NCI-H128 (cell line): Measurements from ENCODE around the gene EDEM1.
"Not testable (repeated sequence)": the region's sequence is repeated elsewhere in the genome, so short reads cannot be mapped to it uniquely, and the experiment has no call there.

Experiments used
- DNase-seq: peaks from one replicate; lab custom pipeline; 2025; ENCODE audit not compliant: unreplicated experiment; lab: John Stamatoyannopoulos, UW

The EDEM1 gene

DNA sequence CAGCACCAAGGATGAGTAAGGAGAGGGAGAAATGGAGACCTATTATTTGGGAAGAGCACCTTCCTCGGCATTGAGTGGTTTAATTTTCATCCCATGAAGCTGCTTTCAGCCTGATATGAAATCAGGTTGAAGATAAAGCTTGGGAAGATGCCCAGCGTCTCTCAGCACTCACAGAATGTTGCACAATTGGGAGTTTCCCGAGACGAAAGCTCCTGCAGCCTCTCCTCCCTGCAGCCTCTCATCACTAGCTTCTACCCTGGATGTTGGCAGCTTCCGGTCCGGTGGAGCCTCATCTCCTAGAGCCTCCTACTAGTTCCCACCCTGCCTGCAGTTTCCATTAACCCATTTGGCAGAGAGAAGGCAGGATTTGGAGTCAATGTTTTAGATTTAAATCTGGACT lies 40.3 kb downstream of the EDEM1 start:
- DNase-seq = no peak

DNA sequence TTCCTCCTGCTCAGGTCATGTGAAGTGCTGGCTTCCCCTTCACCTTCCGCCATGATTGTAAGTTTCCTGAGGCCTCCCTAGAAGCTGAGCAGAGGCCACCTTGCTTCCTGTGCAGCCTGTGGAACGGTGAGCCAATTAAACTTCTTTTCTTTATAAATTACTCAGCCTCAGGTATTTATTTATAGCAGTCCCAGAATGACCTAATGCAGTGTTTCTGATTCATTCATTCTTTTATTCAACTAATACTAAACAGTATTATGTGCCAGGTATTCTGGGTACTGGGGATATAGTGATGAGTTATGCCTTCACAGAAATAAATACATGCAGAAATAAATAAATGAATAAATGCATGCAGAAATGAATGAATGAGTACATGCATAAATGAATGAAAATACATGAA lies 41.9 kb downstream of the EDEM1 start:
- no peak for DNase-seq

DNA sequence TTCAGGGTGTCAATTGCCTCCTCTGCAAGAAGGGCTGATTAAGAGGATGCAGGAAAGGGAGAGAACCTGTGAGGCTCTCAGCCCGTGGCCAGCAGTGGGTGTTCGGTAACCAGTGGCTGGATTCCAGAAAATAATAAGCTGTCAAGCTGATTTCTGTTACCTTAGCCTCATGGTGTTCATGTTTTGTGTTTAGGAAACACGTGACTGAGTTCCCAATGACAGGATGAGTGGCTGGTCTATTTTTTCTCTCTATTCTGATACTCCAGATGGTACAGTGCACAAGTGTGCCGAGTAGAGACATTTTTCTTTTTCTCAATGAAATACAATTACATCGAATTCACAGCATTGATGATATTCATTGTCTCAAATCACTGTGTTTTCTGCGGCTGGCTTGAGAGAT lies 43.6 kb downstream of the EDEM1 start:
- DNase-seq = peak; percentile 52

DNA sequence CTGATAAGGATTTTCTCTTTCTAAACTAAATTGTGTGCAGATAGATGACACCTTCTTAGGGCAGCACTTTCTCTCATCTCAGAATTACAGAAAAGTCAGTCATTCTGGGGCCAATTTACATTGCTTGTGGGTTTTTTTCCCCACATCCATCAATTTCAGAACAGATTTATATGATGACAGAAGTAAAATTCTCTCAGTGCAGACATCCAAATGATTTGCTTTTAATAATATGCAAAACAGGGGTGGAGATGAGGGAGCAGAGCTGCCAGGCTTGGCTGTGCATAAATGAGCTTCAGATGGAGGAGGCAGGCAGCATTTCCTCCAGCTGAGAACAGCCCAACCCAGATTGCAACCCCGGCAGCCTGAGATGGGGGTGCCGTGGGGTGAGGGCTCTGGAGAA lies 44.0 kb downstream of the EDEM1 start:
- no peak for DNase-seq

DNA sequence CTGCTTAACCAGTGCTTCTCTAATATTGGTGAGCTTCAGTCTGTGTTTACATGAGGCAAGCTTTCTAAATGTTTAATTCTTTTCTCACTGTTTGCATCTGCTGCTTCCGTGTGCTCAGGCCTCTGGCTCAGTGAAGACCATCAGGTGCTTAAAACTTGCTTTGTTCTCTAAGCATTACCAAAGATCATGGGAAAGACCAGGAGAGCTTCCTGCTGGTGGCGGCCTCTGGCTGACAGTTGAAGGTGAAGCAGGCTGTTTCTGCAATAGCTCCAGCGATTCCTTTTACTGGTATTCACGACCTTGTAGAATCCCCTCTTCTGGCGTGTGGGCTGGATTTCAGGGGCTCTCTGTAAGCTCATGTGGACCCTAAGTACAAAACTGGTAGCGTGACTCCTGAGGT lies 45.1 kb downstream of the EDEM1 start:
- DNase-seq = no peak

DNA sequence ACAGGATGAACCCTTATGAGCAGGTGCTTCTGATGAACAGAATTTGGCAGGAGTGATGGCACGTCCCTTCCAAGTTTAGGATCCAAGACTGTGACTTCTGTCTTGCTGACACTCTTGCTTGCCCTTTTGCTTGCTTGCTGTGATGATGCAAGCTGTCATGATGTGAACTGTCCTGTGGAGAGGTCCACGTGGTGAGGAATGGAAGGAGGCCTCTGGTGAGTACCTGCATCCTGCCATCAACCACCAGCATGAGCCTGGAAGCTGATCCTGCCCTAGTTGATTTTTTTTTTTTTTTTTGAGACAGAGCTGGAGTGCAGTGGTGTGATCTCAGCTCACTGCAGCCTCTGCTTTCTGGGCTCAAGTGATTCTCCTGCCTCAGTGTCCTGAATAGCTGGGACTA lies 45.5 kb downstream of the EDEM1 start:
- DNase-seq = no peak

DNA sequence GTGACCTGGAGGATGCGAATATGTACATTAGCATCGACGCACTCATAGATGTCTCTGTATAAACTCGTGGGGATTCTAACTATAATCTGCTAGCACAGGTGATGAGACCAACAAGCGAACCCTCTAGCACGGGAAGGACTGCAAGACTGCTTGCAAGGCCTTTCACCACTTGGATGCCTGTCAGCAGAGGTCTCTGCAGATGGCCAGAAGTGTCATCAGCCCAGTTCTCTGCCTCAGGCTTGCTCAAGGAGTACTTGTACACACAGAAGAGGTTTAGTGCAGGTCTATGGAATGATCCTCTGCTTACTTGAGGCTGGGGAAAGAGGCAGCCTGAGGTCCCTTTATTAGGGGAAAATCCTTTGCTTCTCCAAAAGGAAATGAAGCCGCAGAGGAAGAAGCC lies 48.1 kb downstream of the EDEM1 start:
- DNase-seq = no peak

DNA sequence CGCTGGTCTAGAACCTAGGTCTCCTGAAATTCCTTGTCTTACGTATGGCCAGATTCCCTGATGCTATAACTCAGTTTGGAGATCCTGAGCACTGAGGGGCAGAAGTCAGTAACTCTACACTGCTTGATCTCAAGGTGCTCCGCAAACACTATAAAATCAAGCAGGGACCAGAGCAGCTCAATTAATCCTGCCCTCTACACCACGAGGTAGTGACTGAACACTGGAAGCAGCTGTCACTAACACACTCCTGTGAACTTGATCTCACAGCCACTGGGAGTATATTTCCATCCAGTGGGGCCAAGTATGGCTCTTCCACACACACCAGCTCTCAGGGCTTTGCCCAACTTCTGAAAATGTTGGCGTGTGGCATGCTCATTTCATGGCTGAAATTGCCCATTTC lies 51.0 kb downstream of the EDEM1 start:
- no peak for DNase-seq

DNA sequence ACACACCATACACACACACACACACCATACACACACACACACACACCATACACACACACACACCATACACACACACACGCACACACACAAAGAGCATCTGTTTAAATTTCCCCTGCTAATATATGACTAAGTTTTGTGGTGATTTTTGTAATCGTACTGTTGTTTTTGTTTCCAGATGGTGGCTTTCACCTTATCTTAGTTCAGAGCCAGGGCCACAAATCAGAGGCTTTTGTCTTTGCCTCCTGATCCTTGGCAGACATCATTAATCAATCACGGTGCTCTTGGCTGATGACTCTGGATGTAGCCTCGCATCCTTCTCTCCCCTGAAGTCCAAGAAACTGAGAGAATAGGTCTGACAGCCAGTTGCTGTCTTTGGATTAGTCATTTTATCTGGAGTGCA lies 52.1 kb downstream of the EDEM1 start:
- no peak for DNase-seq

DNA sequence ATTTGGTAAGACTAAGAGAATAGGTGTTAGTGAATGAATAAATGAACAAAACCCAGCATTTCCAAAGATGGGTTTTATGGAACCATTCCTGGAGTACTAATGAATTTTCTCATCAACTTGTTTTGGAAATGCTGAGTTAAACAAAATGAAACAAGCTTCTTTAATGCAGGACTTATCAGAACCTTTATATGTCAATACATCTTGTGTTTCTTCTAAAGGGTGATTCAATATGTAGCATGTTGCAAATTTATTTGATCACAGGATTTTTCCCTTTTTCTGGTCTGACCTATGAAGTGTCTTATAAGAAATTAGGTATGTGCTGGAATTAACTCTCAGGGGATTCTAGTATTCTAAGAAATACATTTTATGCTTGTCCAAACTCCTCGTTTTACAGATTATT lies 53.2 kb downstream of the EDEM1 start:
- DNase-seq = no peak

DNA sequence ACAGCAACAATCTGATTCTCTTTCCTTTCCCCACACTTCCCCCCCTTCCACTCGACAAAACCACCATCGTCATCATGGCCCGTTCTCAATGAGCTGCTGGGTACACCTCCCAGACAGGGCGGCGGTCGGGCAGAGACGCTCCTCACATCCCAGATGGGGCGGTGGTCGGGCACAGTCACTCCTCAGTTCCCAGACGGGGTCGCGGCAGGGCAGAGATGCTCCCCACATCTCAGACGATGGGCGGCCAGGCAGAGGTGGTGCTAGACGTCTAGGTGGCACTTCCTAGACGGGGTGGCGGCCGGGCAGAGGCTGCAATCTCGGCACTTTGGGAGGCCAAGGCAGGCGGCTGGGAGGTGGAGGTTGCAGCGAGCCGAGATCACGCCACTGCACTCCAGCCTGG lies 55.3 kb downstream of the EDEM1 start:
- not testable (repeated sequence) for DNase-seq

DNA sequence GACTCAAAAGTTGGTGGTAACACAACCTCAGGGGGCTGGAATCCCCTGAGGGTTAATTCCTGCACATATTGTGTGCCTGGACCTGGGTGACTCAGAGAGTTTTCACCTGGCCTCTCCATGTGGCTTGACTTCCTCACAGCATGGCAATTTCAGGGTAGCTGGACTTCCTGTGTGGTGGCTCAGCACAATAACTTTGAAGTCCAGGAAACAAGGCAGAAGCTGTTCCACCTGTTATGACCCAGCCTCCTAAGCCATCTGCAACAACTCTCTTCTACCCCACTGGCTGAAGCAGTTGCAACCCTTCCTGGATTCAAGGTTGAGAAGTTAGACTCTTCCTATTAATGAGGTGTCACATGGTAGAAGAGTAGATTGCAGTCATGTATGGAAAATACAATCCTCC lies 58.4 kb downstream of the EDEM1 start:
- no peak for DNase-seq

DNA sequence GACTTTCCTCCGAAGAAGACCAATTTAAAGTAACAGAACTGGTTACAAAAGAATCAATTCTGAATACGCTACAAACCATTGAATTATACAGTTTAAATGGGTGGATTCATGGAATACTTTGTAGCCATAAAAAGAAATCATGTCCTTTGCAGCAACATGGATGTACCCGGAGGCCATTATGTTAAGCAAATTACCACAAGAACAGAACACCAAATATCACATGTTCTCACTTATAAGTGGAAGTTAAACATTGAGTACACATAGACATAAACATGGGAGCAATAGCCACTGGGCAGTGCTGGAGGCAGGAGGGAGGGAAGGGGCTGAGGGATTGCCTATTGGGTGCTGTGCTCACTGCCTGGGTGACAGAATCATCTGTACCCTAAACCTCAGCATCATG lies 61.3 kb downstream of the EDEM1 start:
- no peak for DNase-seq

DNA sequence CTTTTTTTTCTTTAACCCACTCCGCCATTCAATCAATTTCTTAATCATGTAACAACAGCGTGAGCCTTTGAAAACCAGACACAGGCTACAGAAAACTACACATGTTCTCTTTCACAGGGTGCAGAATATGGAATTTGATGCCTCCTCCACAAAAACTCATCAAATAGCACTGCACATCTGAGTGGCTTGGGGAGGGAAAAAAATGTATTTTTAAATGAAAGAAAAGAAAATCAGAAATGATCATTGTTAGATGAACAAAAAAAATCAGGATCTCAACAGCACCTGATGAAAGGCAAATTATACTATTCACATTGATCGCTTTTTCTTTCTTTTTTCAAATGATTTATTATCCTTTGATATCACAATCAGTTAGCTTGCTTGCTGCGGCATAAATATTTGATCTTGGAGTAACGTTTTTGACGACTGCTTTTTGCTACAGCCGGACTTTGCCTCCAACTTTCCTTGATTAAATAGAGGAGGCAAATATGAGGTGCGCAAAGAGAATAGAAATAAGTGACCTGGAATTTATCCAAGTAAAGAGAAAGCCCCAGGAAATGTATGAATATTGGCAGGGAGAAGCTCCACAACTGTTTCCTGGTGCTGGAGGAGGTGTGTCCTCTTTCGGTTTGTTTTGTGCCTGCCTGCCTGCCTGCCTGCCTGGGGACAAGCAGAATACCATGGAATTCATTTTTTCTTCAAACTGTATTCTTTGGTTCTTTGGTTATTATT lies 63.1 kb downstream of the EDEM1 start:
- DNase-seq = no peak

DNA sequence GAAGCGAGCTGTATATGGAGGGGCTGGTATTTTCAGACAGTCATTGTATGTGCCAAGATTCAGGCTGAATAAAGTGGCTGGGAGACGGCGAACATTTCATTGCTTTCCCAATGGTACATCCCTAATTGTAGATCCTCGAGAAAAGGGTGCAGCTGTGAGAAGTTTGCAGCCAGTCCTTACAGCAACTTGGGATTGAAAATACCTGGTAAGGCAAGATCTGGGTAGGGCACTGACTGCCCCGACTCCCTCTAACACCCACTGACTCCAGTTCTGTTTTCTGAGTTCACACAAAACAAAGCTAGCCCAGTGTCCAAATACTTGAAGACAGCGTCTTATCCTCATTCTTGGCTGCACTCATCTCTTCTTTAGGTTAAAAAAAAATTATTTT lies 63.7 kb downstream of the EDEM1 start:
- DNase-seq = no peak

DNA sequence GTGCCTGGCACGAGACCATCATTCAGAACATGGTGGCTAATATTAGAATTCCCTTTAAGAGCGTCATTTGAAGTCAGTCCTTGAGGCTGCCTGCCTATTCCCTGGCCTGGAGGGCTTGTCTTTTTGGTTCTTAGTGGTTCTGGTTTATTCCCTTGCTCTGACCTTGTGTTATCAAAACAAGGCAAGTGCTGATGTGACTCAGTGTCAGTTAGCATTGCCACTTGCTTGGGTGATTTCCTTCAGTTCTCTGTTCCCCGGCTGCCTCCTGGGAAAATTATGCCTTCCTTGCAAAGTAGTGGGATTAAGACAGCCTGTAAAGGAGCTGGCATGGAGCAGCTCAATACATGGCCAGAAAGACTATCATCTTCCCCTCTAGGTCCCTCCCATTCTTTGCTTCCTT lies 64.6 kb downstream of the EDEM1 start:
- no peak for DNase-seq

DNA sequence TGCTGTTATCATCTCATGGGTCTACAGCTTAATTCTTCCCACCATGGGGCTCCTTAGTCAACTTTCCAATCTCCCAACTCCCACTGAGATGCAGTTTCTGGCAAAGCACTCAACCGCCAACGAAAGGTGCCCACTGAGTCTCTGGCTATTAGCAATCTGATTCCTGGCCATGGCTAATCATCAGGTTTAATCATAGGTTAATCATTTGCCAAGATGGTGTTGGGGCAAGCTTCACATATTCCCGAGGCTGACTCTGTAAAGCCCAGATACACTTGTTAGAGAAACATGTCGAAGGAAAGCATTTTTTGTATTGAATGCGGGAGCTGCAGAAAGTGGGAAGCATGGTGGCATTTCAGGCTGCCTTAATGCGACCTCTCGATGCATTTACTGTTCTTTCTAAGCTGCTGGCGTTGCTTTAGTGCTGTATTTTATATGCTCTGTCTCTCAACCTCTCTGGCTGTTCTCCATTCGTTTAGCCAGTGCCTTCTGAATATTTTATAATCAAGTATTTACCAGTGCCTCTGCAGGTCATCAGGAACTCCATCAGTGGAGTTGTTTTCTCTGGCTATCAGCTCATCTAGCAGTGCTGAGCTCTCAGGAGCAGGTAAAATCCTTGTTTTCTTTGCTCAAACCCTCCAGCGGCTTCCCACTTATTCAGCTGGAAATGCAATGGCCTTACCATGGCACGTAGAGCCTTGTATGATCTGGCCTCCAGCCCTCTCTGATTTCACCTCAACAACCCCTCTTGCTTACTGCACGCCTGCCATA lies 67.0 kb downstream of the EDEM1 start:
- DNase-seq = no peak

DNA sequence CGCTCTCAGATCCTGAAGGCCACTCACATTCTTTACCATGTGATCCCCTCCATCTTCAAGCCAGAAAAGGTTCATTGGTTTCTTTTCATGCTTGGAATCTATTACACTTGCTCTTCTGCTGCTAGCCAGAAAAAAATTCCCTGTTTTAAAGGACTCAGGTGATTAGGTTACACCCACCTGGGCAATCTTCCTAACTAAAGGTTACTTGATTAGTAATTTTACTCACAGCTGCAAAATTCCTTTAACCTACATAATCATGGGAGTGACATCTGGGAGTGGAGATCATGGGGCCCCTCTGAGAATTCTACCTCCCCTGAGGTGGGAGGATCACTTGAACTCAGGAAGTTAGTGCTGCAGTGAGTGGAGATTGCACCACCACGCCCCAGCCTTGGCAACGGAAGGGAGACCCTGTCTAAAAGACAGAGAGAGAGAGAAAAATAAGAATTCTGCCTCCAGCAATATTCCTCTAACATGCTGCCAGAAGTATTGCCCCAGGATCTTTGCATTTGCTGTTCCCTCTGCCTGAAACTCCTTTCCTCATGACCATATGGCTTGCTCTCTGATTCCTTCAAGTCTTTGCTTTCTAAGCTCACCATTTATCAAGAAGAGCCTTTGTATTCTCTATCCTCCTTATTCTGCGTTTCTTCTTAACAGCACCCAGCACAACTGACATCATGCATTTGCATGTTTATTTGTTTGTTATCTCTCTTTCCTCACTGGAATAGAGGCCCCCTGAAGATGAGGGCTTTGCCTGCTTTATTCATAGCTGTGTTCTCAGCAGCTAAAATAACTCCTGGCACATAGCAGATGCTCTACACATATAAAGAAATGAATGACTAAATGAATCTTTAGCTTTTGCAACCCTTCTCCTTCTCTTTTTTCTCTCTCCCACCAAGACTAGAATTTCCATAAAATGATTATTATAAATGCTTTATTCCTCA lies 68.2 kb downstream of the EDEM1 start:
- no peak for DNase-seq

DNA sequence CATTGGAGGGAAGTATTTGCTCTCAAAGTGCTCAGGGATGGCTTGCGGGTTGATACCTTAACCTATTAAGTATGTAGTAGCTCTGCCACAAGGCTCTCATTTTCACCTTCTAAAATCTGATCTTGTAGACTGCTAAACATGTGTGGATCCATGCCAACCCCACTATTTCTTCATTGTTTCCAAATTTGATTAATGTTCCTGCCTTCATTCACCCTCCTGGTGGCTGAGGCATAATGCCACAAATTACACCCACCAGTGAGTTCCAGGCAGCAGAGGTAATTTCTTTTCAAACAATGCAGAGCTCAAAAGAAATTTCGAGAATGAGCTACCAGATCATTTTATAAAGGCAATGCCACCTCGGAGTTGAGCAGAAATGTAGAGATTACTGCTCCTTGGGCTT lies 71.0 kb downstream of the EDEM1 start:
- no peak for DNase-seq

DNA sequence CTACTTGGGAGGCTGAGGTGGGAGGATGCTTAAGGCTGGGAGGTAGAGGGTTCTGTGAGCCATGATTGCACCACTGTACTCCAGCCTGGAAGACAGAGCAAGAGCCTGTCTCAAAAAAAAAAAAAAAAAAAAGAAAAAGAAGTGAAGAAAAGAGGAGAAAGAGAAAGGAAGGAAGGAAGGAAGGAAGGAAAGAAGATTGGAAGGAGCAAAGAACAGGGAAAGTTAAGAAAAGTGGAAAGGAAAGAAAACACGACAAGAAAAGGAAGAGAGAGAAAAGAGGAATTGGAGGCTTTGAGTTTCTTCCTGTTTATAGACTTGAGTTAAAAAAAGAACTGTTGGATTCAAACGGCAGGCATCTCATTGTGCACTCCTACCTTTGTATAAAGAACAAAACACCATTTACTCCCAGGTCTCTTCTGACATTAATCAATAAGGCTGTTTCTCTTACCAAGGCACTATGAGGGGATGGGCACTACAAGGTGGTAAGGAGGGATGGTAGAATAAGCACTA lies 73.5 kb downstream of the EDEM1 start:
- DNase-seq = no peak

DNA sequence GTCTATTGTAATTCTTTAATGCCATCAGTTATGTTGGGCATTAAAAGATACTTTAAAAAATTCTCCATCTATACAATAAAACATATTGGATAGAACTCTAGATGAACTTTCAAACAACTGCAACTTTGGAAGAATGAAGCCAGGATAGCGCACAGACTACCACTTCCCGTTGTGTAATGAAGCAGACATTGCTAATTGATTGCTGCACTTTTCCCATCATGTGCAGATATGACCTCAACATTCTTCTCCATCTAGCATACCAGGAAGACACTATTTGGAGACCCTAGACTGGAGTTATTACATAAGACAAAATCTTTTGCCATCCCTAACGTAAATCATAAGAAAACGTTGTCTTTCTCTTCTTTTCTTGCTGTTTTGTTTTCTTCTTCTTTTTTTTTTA lies 75.0 kb downstream of the EDEM1 start:
- DNase-seq = no peak
